ENCODE results near the gene ATRIP.

DNA sequence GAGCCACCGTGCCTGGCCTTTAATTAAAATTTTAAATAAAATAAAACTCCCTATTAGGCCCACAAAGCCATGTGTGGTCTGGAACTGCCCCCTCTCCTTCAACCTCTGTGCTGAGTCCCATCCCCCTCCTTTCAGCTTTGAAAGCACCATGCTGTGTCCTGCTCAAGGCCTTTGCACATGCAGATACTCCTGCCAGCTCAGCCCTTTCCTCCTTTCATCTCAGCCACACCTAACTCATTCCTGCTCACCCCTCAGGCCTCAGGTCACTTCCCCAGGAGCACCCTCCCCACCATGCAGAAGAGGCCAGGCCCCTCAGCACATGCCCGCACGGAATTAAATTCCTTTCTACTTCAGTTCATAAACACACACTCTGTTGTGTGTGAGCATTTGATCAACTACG lies 28.1 kb downstream of the ATRIP start:
- no peak for TF ChIP-seq EZH2 (IDR thresholded peaks at IDR 0.05; ENCODE audit: low read length, unreplicated experiment)
- TF ChIP-seq, protein P1, sequence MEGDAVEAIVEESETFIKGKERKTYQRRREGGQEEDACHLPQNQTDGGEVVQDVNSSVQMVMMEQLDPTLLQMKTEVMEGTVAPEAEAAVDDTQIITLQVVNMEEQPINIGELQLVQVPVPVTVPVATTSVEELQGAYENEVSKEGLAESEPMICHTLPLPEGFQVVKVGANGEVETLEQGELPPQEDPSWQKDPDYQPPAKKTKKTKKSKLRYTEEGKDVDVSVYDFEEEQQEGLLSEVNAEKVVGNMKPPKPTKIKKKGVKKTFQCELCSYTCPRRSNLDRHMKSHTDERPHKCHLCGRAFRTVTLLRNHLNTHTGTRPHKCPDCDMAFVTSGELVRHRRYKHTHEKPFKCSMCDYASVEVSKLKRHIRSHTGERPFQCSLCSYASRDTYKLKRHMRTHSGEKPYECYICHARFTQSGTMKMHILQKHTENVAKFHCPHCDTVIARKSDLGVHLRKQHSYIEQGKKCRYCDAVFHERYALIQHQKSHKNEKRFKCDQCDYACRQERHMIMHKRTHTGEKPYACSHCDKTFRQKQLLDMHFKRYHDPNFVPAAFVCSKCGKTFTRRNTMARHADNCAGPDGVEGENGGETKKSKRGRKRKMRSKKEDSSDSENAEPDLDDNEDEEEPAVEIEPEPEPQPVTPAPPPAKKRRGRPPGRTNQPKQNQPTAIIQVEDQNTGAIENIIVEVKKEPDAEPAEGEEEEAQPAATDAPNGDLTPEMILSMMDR (conservative IDR thresholded peaks at IDR 0.05; ENCODE audit: low read depth, low read length): no peak

All from PC-3 (cell line).